Measurements from ENCODE around the gene PADI1.
A peak's percentile ranks its signal among the peaks of the same experiment; 100 is the strongest.

Gene PADI1

DNA sequence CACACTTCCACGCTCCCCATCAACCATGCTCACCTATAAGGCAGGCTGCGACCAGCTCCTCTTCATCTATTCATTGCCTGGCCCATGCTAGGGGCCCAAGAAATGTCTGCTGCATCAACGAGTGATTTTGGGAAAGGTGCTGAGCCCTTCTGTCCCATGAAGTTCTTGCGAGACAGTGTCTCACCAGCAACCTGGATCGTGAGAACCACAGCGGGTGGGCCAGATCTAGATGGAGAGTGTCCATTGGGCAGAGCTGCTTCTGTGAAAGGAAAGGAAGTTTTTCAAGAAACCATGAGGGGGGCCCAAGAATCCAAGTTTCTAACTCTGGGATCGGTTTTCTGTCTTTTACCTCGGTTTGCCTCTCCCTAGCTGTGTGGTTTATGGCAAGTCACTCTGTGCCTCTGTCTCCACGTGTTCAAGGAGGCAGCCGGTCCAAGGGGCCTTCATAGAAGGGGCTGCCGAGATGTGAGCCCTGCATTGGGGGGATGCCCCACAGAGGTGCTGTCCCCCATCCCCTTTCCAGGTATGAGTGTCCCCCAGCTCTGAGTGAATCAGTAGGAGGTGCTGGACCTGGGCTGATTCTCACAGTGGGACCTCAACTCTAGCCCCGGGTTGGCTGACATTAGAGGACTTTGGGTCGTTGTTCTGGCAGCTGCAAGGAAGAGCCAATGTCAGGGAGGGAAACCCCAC is 8.3 kb upstream of the PADI1 start:
- no peak for DNase-seq (ENCODE audit: low read depth)

DNA sequence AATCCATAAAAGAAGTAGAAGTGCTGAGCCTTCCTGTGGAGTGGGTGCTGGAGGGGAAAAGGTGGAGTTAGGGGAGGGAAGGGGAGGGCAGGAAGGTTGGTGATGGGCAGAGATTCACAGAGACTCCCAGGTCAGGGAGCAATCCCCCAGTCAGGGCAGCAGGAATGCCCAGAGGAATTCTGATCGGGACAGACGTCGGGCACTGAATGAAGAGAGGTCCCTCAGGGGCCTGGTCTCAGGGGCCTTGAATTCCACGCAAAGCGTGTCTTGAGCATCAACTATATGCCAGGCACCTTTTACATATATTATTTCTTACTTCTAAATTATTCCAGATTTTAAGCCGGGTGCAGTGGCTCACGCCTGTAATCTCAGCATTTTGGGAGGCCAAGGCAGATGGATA is 7.2 kb upstream of the PADI1 start:
- DNase-seq (ENCODE audit: low read depth): no peak

- peak; percentile 62 for DNase-seq (ENCODE audit: low read depth)
Observed at GRCh38 chr1:17198476-17199258, 6.3 kb upstream of the PADI1 start.

- DNase-seq (ENCODE audit: low read depth): no peak
Observed at GRCh38 chr1:17199267-17200044, 5.5 kb upstream of the PADI1 start.

- no peak for DNase-seq (ENCODE audit: low read depth)
Observed at GRCh38 chr1:17200246-17200645, 4.7 kb upstream of the PADI1 start.

GRCh38 chr1:17200756-17201155 is 4.2 kb upstream of the PADI1 start:
- no peak for DNase-seq (ENCODE audit: low read depth)

GRCh38 chr1:17201201-17202021 is 3.5 kb upstream of the PADI1 start:
- DNase-seq (ENCODE audit: low read depth): no peak

DNA sequence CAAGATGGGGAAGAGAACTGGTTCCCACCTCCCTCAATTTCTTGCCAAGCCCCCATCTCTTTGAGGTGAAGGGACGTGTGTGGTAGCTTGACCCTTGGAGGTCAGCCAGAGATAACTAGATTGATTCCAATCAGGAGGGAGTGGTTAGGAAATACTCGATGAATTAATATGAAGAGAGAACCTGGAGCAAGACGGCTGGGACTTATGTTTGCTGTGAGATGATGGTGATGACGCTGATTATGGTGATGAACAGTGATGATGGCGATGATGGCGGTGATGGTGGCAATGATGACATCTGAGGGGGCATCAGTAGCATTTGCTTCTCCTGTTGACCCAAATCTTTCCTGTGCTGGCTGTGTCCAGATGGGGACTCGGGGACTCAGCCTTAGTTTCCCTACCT is 724 bp downstream of the PADI1 start:
- DNase-seq (ENCODE audit: low read depth): no peak

GRCh38 chr1:17206196-17206595 is 1.3 kb downstream of the PADI1 start:
- DNase-seq (ENCODE audit: low read depth): no peak

- no peak for DNase-seq (ENCODE audit: low read depth)
Observed at GRCh38 chr1:17207046-17207445, 2.1 kb downstream of the PADI1 start.

DNA sequence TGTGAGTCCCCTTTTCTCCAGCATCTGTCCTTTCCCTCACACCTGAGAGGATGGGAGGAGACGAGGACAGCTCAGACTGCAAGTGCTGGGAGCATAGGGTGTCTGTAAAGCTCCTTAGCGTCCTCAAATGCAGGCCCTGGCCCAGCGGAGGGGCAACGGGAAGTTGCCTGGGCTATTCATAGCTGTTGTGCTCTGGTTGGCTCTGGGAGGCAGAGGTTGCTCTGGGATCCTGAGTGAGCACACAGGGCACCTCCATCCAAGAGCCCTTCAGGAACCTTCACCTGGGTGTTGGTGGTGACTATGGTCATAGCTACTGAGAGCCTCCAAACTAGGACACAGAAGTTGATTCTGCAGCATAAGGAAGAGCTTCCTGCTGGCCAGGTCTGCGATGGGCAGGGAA is 2.6 kb downstream of the PADI1 start:
- no peak for DNase-seq (ENCODE audit: low read depth)

GRCh38 chr1:17207966-17208418 is 3.1 kb downstream of the PADI1 start:
- peak; percentile 89 for DNase-seq (ENCODE audit: low read depth)

DNA sequence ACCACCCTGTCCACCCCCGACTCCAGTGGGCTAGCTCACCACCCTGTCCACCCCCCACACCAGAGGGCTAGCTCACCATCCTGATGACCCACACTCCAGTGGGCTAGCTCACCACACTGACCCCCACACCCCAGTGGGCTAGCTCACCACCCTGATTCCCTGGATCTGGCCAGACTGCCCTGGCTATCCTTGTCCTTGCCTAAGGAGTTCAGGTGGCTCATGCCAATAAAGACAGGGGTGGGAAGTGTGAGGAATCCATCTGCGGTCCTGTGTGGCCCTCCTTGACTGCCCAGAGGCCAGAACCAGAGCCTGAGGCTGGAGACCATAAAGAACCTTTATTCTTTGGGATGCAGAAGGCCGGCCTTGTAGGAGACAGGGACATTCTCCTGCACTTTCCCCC is 3.6 kb downstream of the PADI1 start:
- no peak for DNase-seq (ENCODE audit: low read depth)

DNA sequence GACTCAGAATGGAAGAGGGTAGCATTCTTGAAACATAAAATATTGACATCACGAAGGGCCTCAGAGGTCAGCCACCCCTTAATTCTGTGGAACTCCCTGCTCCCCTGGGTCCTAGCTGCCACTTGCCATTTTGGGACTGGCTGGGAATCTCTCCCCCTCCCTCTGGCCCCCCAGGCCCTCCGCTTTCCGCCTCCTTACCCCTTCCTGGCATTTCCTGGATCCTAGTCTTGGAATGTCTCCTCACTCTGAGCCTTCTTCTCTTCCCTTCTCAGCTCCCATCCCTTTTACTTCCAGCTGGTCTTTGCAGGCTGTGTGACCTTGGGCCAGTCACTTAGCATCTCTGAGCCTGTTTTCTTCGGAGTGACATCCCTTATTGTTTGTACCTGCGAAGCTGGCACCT is 4.5 kb downstream of the PADI1 start:
- DNase-seq (ENCODE audit: low read depth): no peak

GRCh38 chr1:17210176-17210575 is 5.2 kb downstream of the PADI1 start:
- DNase-seq (ENCODE audit: low read depth): no peak

- no peak for DNase-seq (ENCODE audit: low read depth)
Observed at GRCh38 chr1:17211377-17211776, 6.4 kb downstream of the PADI1 start.

- DNase-seq (ENCODE audit: low read depth): no peak
Observed at GRCh38 chr1:17212009-17212408, 7.1 kb downstream of the PADI1 start.

DNA sequence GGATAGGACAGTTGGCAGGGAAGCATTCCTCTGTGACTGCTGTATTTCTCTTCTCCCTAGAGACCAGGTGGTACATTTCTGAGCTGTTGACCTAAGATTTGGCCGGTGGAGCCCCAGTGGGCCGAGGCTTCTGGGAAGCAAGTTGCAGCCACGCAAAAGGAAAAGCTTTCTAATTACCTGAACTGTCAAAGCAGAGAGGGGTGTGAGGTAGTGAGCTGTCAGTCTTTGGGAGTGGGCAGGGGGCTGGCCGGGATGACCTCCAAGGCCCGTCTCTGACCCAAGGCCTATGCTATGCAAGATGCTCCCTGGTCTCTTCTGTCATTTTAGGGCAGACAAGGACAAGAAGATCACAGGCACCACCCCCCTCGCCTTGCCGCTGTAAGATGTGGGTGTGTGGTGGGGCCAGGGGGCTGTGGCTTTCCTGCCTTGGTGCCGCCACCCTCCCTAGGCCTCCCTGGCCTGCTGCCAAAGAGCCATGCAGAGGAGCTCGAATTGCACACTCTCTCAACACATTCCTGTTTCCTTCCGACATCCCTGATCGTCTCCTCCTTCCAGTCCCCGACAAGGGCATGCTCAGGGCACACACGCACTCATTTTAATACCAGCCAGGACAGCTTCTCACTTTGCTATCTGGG is 7.7 kb downstream of the PADI1 start:
- peak; percentile 92 for DNase-seq (ENCODE audit: low read depth)

DNA sequence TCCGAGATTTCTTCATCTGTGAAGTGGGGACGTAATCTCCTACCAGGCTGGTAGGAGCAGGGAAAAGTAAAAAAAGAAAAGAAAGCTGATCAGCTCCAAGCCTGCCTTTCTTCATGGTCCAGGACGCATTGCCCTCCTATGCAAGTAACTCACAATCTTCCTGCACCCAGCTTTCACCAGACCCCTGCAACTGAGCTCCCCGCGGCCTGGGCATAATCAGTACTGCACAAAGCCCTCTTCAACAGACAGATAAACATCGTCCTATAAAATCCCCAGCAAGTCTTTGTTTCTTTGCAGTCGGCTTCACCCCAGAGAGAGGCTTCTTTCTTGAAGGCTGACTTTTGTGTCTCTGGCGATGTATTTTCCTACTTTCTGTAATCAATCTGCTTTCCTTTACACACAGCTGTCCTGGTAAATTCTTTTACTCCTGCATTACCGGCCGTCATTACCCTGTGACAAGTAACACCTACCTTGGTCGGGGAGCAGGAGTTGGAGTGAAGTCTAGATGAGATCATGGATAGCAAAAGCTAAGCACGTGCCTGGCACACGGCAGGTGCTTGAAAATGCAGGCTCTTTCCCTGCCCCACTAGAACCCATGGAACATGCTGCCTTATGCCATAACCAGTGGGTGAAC is 8.3 kb downstream of the PADI1 start:
- no peak for DNase-seq (ENCODE audit: low read depth)

- no peak for DNase-seq (ENCODE audit: low read depth)
Observed at GRCh38 chr1:17213782-17214148, 8.8 kb downstream of the PADI1 start.

Measured in HS-27A (cell line).